Measurements from ENCODE around the gene HTRA1. TPM values are rescaled to one million over a fixed set of nuclear protein-coding genes. Genes with fewer than 3 reads are reported as not detected.

Gene HTRA1
- total and polyA plus RNA-seq, 10 donors: 18.3 to 63.7 (median 35.3) TPM

DNA sequence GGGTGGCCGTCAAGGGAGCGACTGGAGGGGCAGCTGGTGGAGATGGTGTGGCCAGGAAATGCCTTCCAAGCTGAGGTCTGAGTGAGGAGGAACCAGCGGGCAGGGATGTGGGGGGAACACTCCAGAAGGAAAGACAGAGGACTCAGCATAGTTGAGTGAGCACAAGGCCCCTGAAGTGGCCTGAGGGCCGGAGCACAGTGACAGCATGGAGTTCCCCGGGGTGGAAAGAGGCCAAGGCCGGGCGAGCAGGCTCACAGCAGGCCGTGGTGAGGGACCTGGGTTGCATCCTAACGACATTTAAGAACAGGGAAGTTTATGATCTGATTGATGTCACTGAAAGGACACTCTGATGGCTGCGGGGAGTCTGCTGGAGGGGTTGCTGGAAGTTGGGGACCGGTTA, 48.0 kb downstream of the HTRA1 start:
- Histone ChIP-seq H3K9me3 (no peaks in the 10 kb centered on the region), H3K27me3 (replicated peaks in 1 of 7) (no peaks in the 10 kb centered on the region), H3K4me3 (no peak overlapping the region), H3K36me3 (peaks cover 0 to 6% (median 0%) of the 10 kb centered on the region in 6 donors), H3K4me1 (peaks cover 0 to 3% (median 0%) of the 10 kb centered on the region in 6 donors), H3K27ac (no peak overlapping the region)
- WGBS, 5 donors: 60 to 72% (median 62%) methylated on average over 11 of the region's 11 CpGs
- intact Hi-C loops (cut with DNase I; ENCODE audit: low total_unique reads): no loop called here
- TF ChIP-seq POLR2A (IDR thresholded peaks at IDR 0.05): no peak
- no peak for DNase-seq

GRCh38 chr10:122510326-122510725, 49.0 kb downstream of the HTRA1 start:
- no peak overlapping the region for H3K4me3 ChIP-seq
- H3K27me3 ChIP-seq (replicated peaks in 1 of 7): no peaks in the 10 kb centered on the region
- TF ChIP-seq POLR2AphosphoS5 (IDR thresholded peaks at IDR 0.05) (no peak), POLR2A (IDR thresholded peaks at IDR 0.05) (no peak)
- H3K4me1 ChIP-seq: peaks cover 0 to 6% (median under 1%) of the 10 kb centered on the region in 6 donors
- peaks cover 0 to 6% (median 0%) of the 10 kb centered on the region in 6 donors for H3K36me3 ChIP-seq
- no peak for DNase-seq
- H3K9me3 ChIP-seq: no peaks in the 10 kb centered on the region
- intact Hi-C loops (cut with DNase I; ENCODE audit: low total_unique reads): no loop called here
- 79 to 85% (median 83%) methylated on average over 11 of the region's 11 CpGs for WGBS, 5 donors
- H3K27ac ChIP-seq: no peak overlapping the region

DNA sequence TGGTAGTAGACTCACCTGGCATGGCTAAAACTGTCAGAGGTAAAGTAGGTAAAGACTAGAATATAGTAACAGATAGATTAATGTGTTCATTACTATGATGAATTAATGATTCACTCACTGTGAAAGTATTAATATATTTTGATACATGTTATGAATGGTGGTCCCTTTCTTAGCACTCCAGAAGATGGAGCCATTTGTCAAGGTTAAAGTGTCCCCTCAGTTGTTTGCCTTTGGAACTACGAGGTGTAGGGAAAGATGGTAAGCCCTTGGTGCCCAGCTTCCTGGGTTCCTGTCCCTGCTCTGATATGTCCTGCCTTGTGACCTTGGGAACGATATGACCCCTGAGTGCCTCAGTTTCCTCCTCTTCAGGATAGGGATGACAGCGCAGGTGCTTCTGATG, 49.4 kb downstream of the HTRA1 start:
- Histone ChIP-seq H3K4me1 (peaks cover 0 to 10% (median 4%) of the 10 kb centered on the region in 6 donors), H3K27me3 (replicated peaks in 1 of 7) (no peaks in the 10 kb centered on the region), H3K36me3 (peaks cover 0 to 6% (median 0%) of the 10 kb centered on the region in 6 donors), H3K27ac (no peak overlapping the region), H3K9me3 (no peaks in the 10 kb centered on the region), H3K4me3 (no peak overlapping the region)
- DNase-seq: no peak
- TF ChIP-seq, protein P1, sequence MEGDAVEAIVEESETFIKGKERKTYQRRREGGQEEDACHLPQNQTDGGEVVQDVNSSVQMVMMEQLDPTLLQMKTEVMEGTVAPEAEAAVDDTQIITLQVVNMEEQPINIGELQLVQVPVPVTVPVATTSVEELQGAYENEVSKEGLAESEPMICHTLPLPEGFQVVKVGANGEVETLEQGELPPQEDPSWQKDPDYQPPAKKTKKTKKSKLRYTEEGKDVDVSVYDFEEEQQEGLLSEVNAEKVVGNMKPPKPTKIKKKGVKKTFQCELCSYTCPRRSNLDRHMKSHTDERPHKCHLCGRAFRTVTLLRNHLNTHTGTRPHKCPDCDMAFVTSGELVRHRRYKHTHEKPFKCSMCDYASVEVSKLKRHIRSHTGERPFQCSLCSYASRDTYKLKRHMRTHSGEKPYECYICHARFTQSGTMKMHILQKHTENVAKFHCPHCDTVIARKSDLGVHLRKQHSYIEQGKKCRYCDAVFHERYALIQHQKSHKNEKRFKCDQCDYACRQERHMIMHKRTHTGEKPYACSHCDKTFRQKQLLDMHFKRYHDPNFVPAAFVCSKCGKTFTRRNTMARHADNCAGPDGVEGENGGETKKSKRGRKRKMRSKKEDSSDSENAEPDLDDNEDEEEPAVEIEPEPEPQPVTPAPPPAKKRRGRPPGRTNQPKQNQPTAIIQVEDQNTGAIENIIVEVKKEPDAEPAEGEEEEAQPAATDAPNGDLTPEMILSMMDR (IDR thresholded peaks at IDR 0.05 in 8 of 11, conservative IDR thresholded peaks at IDR 0.05 in 3 of 11): no peak
- TF ChIP-seq POLR2A (IDR thresholded peaks at IDR 0.05) (no peak), POLR2AphosphoS5 (IDR thresholded peaks at IDR 0.05) (no peak)
- 66 to 86% (median 82%) methylated on average over 3 of the region's 3 CpGs for WGBS, 5 donors
- intact Hi-C loops (cut with DNase I; ENCODE audit: low total_unique reads): no loop called here

DNA sequence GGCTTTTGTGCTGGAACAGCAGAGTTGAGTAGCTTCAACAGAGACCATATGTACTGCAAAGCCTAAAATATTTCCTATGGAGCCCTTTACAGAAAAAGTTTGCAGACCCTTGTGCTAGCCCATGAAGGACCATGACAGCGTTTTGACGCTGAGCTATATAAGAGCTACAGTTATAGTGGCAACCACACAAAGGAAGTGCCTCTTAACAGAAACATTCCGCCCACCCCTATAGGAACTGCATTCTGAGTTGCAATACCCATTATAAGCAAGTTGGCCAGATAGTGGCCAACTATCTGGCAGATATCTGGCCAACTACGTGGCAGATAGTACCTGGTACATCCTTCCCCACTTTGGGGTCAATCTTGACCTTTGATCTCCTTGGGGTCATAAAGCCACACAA, 51.7 kb downstream of the HTRA1 start:
- no peak for DNase-seq
- Histone ChIP-seq H3K27ac (no peak overlapping the region), H3K36me3 (peaks cover 0 to 6% (median 0%) of the 10 kb centered on the region in 6 donors), H3K9me3 (no peaks in the 10 kb centered on the region), H3K4me3 (no peak overlapping the region), H3K27me3 (replicated peaks in 1 of 7) (no peaks in the 10 kb centered on the region), H3K4me1 (peaks cover 0 to 21% (median 12%) of the 10 kb centered on the region in 6 donors)
- no peak for TF ChIP-seq POLR2A (IDR thresholded peaks at IDR 0.05)
- no peak for TF ChIP-seq POLR2AphosphoS5 (IDR thresholded peaks at IDR 0.05)
- TF ChIP-seq, protein P1 (IDR thresholded peaks at IDR 0.05 in 8 of 11, conservative IDR thresholded peaks at IDR 0.05 in 3 of 11): no peak
- 28 to 57% (median 39%) methylated on average over 4 of the region's 4 CpGs for WGBS, 5 donors
- intact Hi-C loops (cut with DNase I; ENCODE audit: low total_unique reads): no loop called here

DNA sequence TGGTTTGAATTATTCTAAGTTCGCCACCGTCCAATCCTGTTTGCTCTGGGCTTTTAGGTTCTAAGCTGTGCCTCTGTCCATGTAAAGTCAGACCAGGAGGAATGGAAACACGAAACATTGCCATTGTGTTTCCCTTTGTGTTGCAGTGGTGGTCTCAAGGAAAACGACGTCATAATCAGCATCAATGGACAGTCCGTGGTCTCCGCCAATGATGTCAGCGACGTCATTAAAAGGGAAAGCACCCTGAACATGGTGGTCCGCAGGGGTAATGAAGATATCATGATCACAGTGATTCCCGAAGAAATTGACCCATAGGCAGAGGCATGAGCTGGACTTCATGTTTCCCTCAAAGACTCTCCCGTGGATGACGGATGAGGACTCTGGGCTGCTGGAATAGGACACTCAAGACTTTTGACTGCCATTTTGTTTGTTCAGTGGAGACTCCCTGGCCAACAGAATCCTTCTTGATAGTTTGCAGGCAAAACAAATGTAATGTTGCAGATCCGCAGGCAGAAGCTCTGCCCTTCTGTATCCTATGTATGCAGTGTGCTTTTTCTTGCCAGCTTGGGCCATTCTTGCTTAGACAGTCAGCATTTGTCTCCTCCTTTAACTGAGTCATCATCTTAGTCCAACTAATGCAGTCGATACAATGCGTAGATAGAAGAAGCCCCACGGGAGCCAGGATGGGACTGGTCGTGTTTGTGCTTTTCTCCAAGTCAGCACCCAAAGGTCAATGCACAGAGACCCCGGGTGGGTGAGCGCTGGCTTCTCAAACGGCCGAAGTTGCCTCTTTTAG, 52.9 kb downstream of the HTRA1 start:
- intact Hi-C loops (cut with DNase I; ENCODE audit: low total_unique reads): no loop called here
- DNase-seq: no peak

More for the DNA sequence above, 52.9 kb downstream of the HTRA1 start:
- Histone ChIP-seq H3K27me3 (replicated peaks in 1 of 7) (no peaks in the 10 kb centered on the region), H3K27ac (peak overlapping the region in 5 of 8 donors; percentile 11 to 67 (median 50)), H3K4me3 (no peak overlapping the region), H3K36me3 (peaks cover 0 to 6% (median 0%) of the 10 kb centered on the region in 6 donors), H3K4me1 (peaks cover 0 to 21% (median 12%) of the 10 kb centered on the region in 6 donors), H3K9me3 (no peaks in the 10 kb centered on the region)
- WGBS, 5 donors: 86 to 93% (median 92%) methylated on average over 22 of the region's 22 CpGs
- no peak for TF ChIP-seq POLR2A (IDR thresholded peaks at IDR 0.05)
